Fibroblast of skin of abdomen (primary cell): ENCODE data around the gene ERICH3. TPM values are rescaled to one million over a fixed set of nuclear protein-coding genes. Genes with fewer than 3 reads are reported as not detected.
A peak's percentile ranks its signal among the peaks of the same experiment; 100 is the strongest.

Source experiments
- DNase-seq: peaks from one replicate; pipeline ENCODE4 v3.0.0-alpha.2; 2013
- polyA plus RNA-seq, 2 experiments: library from polyadenylated mRNA; unstranded; fragments of 120-200 nt; gene quantifications; one replicate each; pipeline ENCODE4 v1.2.1, GENCODE V29; 2013; ENCODE audit not compliant: insufficient read length in 2 of 2

Gene ERICH3
- polyA plus RNA-seq (2013, experiment 1 of 2; ENCODE audit: insufficient read length) = not detected
- polyA plus RNA-seq (2013, experiment 2 of 2; ENCODE audit: insufficient read length) = not detected

GRCh38 chr1:74673351-74674111 is at the start of gene ERICH3:
TSS of gene ERICH3 (minus strand) at chr1:74673792. CDS start at chr1:74673519, 273 bp downstream.
- no peak for DNase-seq

- DNase-seq = no peak
These were observed 44.0 kb upstream of the ERICH3 start for GRCh38 chr1:74717626-74718025.

- no peak for DNase-seq
These were observed 43.2 kb upstream of the ERICH3 start for GRCh38 chr1:74716822-74717221.

DNA sequence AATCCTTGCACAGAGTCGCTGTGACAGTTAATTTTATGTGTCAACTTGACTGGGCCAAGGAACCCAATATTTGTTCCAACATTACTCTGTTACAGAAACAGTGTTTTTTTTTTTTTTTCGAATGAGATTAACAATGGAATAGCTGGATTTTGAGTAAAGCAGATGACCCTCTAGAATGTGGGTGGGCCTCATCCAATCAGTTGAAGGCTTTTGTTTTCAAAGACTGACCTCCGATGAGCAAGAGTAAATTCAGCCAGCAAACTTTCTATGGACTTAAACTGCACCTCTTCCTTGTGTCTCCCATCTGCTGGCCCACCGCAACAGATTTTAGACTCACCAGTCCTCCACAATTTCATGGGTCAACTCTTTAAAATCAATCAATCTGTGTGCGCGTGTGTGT is 42.2 kb upstream of the ERICH3 start:
- DNase-seq = no peak

DNA sequence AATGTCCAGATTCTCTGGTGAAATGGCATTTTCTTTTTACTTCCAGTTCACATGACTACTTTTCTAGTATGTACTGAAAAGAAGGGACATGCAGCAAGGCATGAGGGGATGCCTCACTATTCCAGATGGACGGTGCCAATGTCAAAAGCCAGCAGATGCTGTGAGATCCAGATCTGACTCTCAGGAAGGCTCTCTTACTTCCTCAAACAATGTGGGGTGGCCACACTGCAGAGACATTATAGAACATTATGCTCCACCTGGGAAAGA is 41.6 kb upstream of the ERICH3 start:
- no peak for DNase-seq

DNA sequence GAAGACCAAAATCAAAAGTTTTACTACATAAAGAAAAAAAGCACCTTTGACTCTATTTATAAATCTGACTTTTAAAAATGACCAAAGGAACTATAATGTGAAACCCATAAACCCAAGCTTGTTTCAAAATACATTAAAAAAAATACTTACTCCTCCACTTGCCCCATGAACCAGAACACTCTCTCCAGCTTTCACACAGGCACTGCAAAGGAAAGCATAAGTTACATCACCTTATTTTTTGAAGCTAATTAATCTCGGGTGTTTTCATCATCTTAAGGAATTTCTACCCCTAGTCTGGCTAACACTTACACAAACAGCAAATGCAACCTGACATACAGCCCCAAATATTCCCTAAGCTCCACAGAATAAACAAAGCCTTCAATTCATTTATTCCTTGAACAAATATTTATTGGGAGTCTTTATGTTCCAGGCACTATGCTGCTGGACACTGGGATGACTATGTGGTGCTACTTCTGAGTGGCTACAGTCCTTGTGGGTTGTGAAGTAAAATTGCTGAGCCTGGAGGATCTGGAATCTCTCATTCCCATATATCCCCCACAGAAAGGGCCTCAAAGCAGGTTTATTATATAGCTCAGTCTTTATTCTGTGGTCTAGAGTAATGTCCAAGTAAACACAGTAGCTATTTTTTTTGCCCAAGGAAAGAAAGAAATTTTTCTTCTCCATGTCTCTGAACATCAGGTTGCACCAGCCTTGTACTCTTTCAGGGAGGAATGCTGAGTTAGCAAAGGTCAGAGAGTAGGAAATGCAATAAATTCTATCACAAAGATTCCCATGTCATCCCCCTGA is 41.0 kb upstream of the ERICH3 start:
- DNase-seq = peak; percentile 51

DNA sequence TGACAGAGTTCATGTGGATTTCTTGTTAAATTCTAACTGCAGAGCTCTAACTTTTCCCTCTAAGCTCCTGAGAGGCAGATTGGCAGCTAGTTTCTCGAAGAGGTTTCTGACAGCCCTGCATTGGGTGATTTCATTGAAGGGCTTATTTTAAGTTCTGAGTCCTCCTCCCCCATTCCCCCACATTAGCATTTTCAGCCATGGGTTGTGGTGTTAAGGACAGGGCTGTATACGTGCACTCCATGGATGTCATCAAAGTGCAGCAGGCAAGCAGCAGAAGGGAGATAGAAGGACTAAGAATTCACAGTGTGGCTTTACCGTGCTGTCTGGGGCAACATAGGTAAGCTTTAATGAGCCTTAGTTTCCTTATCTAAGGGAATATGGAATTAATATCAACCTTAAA is 40.3 kb upstream of the ERICH3 start:
- DNase-seq = no peak

DNA sequence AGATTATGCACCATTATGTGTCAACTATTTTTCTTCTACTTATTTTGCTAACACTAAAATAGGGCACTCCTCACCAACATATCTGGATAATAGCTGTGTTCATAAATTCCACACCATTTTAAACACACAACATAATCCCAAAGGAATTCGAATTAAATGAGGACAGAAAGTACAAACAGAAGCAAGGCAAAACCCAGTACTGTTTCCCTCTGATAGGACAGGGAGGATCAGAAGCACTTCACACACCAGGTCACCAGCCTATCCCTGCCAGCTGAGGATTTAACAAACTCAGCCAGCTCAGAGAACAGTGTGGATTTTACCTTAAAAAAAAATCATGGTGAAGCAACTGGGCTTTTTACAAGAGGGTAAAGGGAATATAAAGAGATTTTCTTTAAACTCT is 39.3 kb upstream of the ERICH3 start:
- DNase-seq = no peak

- no peak for DNase-seq
These were observed 30.0 kb upstream of the ERICH3 start for GRCh38 chr1:74703386-74704182.

DNA sequence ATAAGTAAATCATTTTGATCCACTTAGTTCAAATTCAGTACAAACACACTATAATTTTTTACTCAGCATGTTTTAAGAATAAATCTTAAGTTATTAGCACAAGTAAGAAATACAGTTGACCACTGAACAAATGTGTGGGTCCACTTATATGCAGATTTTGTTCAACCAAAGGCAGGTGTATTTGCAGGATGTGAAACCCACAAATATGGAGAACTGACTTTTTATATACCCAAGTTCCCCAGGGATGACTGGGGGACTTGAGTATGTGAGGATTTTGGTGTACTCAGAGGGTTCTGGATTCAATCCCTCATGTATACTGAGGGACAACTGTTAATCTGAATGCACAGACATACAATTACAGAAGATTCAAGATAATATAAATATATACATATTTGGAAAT is 25.7 kb upstream of the ERICH3 start:
- no peak for DNase-seq

GRCh38 chr1:74697832-74698231 is 24.2 kb upstream of the ERICH3 start:
- DNase-seq = no peak

DNA sequence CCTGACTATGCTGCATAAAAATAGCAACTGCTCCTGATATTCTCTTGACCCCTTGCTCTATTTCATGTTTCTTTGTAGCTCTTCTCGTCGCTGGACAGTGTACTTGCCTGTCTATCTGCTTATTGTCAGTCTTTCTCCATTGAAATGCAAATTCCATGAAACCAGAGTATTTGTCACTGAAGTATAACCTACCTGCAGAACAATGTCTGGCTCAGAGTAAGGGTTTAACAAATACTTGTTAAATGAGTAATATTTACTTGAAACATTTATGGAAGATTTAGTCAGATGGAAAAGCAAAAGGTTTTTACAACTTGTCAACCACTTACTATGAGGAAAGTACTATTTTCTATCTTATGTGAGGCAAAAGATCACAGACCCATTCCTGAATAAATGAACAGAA is 19.9 kb upstream of the ERICH3 start:
- peak; percentile 1 for DNase-seq

DNA sequence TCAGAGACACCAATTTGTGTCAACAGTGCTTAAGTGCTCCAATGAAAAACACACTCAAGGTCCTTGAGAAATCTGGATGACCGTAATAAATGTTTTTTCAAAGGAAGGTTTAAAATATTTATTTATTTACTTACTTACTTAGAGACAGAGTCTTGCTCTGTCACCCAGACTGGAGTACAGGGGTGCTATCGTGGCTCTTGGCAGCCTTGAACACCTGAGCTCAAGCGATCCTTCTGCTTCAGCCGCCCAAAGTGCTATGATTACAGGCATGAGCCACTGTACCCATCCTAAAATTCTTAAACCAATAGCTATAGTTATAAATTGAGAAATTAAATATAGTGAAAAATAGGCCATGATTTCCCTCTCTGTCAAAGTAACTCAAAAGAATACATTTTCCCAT is 17.3 kb upstream of the ERICH3 start:
- DNase-seq = no peak

DNA sequence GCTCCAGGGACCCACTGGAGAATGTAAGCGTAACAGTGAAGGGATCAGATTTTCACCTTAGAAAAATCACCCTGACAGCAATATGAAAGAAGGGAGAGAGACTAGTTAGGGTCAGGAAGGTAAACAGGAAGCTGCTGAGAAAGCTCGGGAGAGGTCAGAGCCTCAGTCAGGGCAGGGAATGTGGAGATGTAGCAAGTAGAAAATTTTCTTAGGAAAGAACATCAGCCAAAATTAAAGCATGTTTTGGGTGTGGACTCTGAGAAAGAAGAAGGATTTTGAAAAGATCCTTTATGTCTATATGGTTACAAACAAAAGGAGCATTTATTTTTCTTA is 16.7 kb upstream of the ERICH3 start:
- no peak for DNase-seq

DNA sequence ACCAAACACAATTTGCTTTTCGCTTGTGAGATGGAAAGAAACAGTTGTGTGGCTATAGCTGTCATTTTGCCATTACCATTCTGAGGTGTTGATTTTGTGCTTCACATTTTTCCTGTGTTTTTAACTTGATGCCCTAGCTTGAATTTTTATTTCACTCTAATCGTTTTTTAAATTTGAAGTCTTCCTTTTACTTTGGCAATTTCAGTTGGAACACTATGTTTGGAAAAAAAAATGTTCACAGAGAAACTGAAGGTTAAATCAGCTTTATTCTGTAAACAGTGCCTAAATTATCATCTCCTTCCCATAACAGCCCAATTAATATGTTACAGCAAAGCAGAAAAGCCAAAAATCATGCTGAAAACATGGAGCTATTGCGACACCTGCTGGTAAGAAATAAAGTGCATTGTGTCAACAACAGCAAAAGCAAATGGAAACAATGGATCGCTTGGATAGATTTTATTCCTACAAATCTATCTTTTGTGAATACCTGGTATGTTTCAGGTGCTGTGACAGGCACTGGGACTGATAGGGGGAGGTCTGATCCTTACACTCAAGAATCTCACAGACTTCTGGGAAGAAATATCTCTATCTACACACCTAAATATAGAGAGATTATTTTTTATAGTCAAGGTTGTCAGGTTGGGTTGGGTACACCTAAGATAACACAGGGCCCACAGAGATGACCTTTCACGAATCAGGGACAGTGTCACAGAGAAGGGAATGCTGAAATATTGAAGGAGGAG is 16.2 kb upstream of the ERICH3 start:
- peak; percentile 55 for DNase-seq

DNA sequence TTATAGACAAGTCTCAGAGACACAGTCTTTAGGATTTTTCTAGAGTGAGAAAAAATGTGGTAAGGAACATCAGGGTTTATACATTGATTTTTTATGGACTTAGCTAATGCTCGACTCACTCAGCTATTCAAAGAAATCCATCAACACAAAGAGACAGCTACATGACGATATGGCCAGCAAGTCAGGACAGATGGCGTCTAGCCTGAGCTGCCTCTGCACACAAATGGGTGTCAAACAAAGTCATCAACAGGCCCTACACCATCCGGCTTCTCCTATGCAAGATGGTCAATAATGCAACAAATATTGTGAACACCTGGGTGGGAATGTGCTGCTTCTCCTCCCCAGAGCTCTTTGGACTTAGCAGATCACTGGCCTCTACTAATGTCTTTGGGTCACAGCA is 13.3 kb upstream of the ERICH3 start:
- no peak for DNase-seq

- DNase-seq = no peak
These were observed 10.7 kb upstream of the ERICH3 start for GRCh38 chr1:74684301-74684700.

DNA sequence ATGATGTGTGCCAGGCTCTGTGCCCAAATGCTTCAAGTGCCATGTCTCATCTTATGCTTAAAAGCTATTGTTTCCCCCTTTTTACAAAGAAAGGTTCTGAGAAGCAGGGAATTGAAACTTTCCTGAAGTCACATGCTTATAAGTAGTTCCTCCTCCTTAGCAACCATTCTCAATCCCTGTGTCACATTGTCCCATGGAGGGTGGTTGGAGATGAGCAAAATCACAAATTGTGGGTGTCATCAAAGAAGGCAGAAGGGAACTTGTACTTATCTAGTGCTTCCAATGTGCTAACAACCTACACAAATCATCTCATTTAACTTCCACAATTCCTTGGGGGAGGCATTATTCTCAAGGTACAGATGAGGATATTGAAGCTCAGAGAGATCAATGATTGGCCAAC is 10.1 kb upstream of the ERICH3 start:
- DNase-seq = no peak

GRCh38 chr1:74681851-74682250 is 8.3 kb upstream of the ERICH3 start:
- no peak for DNase-seq

DNA sequence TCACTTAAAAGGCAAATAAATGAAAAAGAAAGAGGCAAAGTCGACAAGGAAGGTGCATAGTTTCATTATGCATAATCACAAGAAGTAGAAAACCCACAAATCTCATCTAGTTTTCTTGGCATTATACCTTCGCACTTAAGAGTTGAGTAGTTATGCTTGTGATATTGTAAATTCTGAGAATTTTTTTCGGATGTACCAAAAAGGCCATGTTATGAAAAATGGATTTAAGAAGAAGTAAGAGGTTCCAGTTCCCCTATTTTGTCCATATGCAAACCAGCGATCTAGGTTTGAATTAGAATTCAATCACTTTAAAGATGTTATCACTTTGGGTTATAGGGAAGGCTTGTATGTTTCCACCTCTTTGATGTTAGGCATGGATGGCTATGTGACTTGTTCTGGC is 7.9 kb upstream of the ERICH3 start:
- no peak for DNase-seq

DNA sequence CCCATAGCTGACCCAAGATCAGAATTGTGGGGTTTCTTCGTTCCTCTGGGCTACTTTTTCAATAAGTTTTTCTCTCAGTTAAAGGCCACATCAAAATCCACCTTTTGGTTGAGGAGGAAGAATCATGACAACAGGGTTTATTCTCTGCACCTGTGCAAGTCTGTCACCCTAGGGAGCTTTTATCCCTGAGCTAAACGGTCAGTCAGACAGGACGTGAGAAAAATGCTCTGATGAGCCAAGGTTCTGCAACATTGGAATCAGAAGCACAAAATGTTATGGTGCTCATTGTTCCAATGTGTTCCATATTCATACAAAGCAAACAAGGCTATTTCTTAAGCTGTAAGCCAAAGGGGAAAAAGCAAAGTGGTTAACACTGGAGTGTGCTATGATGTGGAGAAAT is 7.4 kb upstream of the ERICH3 start:
- no peak for DNase-seq

- DNase-seq = no peak
These were observed 6.2 kb upstream of the ERICH3 start for GRCh38 chr1:74679811-74680210.

DNA sequence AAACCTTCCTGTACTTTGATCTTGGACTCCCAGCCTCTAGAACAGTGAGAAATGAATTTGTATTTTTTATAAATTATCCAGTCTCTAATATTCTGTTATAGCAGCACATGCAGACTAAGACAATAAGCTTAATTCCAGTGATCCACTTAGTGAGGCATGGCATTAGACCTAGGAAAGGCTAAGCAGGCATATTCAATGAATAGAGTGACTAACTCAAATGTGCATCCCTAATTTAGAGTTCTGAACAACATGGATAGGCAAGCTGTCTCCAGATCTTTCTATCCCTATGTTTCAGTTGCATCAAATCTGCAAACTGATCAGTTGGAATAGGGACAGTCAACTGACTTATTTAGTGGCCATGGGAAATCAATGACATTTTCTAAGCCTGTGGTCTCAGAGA is 4.3 kb upstream of the ERICH3 start:
- no peak for DNase-seq
